HG02938 (cell line): Measurements from ENCODE around the gene MT1A.
"Not testable (repeated sequence)": the region's sequence is repeated elsewhere in the genome, so short reads cannot be mapped to it uniquely, and the experiment has no call there.

Experiments
- ATAC-seq: cut with Tn5 transposase; IDR thresholded peaks from one replicate; pipeline ENCODE4 v1.9.1; 2021; ENCODE audit warnings: mild to moderate bottlenecking, moderate library complexity; ENCODE audit not compliant: unreplicated experiment

The MT1A gene

DNA sequence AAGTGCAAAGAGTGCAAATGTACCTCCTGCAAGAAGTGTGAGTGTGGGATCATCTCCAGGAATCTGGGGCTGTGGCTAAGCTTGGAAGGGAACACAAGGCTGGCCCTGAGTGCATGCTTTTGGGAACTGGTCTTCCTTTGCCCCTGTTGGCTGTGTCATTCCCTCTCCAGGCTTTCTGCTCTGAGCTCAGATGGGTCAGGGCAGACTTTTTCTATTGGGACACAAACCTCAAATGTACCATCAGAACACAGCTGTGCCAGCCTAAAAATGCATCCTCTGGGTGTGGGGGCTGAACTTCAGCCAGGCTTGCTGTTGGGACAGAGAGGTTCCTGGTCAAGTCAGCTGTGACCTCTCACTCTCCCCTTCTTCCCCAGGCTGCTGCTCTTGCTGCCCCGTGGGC is 14.1 kb downstream of the MT1A start:
- ATAC-seq, result no peak

DNA sequence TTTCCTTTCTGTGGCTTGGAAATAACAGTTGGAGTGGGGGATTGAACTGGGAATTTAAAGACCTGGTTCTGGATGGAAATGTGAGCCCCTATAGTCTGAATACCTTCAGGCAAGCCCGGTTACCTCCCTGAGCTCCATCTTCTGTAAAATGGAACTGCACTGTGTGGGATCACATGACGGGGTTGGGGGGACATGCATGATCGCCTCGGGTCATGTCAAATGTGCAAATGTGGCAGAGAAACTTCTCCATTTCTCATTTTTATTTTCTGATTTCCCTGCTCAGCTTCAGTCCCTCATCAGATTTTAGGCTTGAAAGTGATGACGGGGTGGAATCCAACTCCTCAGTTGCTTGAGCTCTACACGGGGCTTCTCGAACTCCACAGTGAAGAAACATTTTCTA is 14.8 kb downstream of the MT1A start:
- ATAC-seq, result no peak

DNA sequence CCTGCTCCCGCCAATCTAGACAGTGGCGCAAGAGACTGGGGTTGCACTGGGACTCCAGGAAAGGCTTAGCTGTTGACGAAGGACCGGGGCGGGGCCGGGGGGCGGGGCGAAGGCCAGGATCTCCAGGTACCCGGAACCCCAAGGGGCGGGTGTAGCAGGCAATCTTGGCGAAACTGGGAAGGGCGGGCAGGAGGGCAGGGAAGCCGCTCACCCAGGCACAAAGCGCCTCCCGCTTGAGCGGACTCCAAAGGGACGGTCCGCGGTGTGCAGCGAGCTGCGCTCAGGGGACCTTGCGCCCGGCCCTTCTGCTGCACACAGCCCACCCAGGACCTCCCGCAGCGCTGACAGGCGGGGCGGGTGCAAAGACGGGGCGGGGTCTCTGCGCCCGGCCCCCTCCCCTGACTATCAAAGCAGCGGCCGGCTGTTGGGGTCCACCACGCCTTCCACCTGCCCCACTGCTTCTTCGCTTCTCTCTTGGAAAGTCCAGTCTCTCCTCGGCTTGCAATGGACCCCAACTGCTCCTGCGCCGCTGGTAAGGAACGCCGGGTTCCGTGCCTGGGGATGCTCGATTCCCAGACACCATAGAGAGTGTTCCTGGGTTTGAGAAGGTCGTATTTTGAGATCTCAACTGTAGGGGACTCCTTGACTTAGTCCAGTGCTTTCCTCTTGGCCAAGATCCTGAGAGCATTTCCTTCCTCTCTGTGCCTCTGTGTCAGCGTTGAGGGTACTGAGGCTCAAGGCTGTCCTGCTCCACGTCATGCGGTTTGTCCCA is 19.3 kb downstream of the MT1A start, which contains the start of gene MT1F:
Gene MT1F, plus strand, starts transcription at position 405 of the 772 bp plus-strand sequence. Its CDS starts 100 bp downstream, at position 505.
- no peak for ATAC-seq

DNA sequence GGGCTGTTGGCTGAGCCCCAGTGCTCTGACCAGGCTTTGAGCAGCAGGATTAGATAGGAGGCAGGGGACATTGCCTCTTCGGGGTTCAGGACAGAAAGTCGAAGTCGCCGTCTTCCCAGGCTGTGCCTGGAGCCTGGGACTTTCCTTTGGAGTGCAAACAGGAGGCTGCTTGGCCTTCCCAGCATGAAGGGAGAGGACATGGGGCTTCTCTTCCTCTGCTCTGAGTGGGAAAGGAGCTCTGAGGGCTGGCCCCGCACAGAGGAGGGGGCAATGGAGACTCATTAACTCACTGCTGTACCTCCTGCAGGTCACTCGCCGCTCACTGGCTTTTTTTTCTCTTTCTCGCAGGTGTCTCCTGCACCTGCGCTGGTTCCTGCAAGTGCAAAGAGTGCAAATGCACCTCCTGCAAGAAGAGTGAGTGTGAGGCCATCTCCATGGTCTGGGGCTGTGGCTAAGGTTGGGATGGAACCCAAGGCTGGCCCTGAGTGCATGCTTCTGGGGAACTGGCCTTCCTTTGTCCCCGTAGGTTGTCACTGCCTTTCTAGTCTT is 19.9 kb downstream of the MT1A start:
- ATAC-seq, result no peak

DNA sequence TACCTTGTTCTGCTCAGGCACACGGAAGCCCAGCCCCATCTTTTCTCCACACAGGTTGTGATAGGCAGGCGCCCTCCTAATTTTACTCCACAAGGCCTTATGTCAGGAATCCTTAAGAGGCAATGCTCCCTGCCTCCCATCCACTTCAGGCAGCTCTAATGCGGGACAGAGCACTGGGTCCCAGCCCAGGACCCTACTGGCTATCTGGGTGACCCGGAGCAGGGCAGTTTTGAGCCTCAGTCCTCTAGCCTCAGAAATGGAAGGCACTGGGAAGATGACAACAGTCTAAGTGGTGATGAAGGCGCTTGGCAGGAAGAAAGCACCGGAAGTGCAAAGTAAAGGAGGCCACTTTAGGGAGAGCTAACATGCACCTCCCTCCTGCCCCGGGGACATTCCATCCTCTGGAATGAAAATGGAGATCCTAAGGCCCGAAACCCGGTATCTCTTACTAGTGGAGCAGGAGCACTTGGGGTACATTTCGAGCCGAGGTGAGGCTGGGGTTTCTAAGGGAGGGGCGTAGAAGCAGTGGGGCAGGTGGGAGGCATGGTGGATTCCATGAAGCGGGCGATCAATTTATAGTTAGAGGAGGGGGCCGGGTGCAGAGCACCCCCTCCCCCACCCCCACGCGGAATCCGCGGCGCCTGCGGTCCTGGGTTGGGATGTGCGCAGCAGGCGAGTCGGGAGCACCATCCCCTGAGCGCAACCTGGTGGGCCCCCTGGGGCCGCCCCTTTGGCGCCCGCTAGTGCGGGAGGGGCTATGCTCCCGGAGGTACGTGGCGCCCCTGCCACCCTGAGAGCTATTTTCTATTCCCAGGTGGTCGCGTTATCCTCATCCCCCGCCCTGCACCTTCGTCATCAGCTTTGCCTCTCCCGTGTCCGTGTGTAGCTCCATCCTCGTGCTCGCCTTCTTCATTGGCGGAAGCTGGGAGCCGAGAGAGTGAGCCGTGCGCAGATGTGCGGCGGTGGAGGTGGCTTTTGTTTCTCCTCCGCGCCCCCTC is 24.2 kb downstream of the MT1A start:
- ATAC-seq, result no peak

DNA sequence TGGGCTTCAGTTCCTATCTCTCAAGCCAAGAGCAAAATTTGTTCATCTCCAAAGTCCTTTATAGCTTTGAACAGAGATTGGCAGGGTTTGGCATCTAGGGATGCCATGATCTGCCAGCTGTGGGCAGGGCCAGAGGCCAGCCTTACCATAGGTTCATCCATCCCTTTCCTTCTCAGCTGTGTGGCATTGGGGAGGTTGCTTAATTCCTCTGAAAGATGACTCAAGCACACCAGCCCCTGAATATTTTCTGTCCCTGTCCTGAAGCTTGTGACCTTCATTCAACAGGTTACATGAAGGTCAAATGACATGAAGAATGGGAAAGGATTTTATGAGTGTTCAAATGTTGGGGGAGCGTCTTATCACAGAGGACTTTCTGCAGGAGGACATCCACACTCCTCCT is 26.0 kb downstream of the MT1A start:
- no peak for ATAC-seq

DNA sequence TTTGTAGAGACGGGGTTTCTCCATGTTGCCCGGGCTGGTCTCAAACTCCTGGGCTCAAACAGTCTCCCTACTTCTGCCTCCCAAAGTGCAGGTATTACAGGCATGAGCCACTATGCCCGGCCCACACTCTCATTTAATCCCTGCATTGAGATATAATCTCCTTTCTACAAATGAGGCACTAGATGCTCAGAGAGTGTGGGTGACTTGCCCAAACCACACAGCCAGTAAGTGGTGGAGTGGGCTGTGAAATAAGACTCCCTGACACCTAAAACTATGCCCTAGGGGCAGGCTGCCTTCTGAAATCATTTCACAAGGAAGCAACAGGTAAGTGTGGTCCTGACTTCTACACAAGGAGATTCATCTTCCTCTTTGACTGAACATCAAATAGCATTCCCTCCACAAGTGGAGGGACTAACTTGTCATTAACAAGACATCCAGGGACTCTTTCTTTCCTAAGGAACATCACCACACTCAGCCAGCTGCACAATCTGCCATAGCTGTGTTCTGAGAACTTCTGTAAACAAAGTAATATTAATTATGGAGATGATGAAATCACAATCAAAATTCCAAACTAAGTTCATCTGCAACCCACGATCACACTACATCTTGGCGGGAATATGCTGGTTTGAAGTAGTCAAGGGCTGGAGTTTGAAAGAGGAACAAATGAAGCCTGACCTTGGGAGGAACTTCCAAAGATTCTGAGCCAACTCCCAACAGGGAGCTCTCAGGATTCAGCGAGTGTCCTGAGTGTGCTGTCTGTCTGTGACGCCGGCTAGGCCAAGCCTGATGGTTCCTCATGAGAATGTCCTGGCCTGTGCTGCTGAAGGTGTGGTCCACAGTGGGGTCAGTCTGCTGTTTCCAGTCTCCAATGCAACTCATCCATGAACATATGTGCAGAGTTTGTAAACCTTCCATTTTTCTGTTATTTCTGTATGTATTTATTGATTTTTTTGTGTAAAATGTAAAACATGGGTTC is 27.1 kb downstream of the MT1A start:
- not testable (repeated sequence) for ATAC-seq

DNA sequence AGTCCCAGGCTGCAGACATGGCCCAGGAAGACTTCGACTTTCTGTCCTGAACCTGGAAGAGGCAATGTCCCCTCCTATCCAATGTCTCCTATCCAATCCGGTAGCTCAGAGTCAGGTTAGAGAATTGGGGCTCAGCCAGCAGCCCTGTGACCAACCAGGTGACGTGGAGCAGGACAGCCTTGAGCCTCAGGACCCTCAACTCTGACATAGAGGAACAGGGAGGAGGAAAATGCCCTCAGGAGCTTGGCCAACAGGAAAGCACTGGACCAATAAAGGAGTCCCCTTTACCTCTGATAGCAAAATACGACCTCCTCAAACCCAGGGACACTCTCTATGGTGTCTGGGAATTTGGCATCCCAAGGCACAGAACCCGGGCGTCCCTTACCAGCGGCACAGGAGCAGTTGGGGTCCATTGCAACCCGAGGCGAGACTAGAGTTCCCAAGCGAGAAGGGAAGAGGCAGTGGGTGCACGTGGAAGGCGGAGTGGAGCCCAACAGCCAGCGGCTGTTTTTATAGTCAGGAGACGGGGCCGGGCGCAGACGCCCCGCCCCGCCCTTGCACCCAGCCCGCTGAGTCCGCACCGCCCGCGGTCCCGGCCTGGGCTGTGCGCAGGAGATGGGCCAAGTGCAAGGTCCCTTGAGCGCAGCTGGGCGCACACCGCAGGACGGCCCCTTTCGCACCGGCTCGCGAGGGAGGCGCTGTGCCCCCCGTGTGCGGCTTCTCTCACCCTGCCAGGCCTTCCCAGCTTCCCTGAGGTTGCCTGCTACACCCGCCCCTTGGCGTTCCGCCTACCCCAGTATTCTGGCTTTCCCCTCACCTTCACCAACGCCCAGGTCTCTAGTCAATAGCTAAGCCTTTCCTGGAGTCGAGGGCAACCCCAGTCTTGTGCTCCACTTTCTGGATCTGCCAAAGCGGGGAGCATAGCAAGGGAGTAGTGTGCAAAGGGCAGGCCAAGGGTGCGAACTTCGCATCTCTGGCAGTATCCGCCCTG is 29.4 kb downstream of the MT1A start, which contains the start of gene MT1G:
Gene MT1G, minus strand, starts transcription at position 485 of the 991 bp plus-strand sequence. Its CDS starts 72 bp downstream, at position 413.
- ATAC-seq, result no peak

DNA sequence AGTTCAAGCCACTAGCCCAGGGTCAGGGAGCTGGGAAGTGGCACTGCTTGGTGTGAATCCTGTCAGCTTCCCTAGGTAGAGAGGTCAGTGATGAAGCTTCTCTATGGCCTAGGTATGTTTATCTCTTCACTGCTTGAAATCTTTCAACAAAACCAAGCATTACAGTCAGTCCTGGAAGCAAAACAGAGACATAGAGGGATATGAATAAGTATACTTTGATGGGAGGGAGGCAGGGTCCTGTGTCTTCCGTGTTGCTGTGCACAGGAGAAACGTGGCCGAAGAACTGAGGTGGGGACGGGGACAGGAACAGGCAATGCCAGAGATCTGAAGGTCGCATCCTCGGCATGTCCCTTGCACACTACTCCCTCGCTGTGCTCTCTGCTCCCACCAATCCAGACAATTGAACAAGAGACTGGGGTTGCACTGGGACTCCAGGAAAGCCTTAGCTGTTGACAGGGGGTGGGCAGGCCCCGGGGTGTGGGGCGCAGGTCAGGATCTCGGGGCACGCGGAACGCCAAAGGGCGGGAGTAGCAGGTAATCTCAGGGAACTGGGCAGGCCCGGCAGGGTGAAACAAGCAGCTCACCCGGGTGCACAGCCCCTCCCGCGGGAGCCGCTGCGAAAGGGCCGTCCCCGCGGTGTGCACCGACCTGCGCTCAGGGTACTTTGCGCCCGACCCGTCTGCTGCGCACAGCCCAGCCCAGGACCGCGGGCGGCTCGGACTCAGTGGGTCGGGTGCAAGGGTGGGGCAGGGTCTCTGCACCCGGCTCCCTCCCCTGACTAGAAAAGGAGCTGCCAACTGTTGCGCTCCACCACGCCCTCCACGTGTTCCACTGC is 30.8 kb downstream of the MT1A start, which contains the start of gene MT1H:
Gene MT1H, plus strand, starts transcription at position 810 of the 835 bp plus-strand sequence. CDS start 71 bp downstream, outside the sequence.
- ATAC-seq, result no peak

DNA sequence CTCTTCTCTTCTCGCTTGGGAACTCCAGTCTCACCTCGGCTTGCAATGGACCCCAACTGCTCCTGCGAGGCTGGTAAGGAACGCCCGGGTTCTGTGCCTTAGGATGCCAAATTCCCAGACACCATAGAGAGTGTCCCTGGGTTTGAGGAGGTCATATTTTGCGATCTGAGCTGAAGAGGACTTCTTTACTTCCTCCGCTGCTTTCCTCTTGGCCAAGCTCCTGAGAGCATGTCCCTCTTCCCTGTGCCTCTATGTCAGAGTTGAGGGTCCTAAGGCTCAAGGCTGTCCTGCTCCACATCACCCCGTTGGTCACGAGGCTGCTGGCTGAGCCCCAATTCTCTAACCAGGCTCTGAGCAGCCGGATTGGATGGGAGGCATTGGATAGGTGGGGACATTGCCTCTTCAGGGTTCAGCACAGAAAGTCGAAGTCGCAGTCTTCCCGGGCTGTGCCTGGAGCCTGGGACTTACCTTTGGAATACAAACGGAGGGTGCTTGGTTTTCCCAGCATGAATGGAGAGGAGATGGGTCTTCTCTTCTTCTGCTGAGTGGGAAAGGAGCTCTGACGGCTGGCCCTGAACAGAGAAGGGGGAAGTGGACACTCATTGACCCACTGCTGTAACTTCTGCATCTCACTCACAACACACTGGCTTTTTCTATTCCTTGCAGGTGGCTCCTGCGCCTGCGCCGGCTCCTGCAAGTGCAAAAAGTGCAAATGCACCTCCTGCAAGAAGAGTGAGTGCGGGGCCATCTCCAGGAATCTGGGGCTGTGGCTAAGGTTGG is 31.6 kb downstream of the MT1A start:
- no peak for ATAC-seq

DNA sequence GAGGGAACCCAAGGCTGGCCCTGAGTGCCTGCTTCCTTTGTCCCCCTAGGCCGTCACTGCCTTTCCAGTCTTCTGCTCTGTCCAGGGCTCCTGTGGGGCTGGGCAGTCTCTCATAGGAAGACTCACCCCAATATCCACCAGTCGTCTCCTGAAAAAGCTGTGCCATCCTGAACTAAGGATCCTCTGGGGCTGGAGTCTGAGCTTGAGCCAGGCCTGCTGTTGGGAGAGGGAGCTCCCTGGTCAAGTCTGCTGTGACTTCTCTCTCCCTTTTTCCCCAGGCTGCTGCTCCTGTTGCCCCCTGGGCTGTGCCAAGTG is 32.1 kb downstream of the MT1A start:
- ATAC-seq, result no peak

DNA sequence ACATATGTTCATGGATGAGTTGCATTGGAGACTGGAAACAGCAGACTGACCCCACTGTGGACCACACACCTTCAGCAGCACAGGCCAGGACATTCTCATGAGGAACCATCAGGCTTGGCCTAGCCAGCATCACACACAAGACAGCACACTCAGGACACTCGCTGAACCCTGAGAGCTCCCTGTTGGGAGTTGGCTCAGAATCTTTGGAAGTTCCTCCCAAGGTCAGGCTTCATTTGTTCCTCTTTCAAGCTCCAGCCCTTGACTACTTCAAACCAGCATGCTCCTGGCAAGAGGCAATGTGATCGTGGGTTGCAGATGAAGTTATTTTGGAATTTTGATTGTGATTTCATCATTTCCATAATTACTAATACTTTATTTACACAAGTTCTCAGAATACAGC is 33.2 kb downstream of the MT1A start:
- not testable (repeated sequence) for ATAC-seq

DNA sequence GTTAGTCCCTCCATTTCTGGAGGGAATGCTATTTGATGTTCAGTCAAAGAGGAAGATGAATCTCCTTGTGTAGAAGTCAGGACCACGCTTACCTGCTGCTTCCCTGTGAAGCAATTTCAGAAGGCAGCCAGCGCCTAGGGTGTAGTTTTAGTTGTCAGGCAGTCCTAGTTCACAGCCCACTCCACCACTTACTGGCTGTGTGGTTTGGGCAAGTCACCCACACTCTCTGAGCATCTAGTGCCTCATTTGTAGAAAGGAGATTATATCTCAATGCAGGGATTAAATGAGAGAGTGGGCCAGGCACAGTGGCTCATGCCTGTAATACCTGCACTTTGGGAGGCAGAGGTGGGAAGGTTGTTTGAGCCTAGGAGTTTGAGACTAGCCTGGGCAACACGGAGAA is 33.7 kb downstream of the MT1A start:
- ATAC-seq, result not testable (repeated sequence)

DNA sequence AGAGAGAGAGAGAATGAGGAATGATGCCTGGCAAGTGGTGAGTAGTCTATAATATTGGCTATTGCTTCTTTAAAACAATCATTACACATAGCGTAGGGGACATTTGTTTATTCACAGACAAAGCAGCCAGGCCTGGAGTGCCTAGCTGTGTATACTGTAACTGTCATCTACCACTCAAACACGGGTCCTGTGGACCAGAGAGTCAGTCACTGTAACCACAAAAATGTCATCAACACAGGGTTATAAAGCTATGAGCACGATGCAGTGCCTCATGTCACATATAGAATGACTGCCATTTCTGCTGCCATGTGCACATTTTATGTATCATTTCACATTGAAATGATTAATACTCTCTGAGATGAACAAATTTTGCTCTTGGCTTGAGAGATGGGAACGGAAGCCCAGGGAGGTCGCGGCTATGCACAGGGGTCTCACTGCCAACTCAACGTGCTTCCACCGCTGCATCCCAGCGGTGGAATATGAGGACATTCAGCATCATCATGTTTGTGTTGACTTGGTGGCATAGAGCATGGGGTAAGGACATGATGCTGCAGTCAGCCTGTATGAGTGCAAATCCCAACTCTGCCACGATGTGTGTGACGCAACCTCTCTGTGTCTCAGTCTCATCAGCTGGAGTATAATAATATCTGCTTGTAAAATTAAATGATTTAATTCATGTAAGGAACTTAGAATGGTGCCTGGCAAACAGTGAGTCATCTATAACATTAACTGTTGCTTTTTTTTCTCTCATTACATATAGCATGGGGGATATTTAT is 34.5 kb downstream of the MT1A start:
- ATAC-seq, result no peak

DNA sequence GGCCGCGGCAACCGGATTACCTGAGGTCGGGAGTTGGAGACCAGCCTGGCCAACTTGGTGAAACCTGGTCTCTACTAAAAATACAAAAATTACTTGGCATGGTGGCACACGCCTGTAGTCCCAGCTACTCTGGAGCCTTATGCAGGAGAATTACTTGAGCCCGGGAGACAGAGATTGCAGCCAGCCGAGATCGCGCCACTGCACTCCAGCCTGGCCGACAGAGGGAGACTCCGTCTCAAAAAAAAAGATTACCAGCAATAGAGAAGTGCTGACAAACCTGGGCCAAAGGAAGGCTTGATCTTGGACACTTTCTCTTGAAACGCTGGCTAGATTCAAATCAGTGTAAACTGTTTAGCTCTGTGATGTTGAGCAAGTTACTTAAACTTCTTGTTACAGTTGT is 35.5 kb downstream of the MT1A start:
- ATAC-seq, result no peak

DNA sequence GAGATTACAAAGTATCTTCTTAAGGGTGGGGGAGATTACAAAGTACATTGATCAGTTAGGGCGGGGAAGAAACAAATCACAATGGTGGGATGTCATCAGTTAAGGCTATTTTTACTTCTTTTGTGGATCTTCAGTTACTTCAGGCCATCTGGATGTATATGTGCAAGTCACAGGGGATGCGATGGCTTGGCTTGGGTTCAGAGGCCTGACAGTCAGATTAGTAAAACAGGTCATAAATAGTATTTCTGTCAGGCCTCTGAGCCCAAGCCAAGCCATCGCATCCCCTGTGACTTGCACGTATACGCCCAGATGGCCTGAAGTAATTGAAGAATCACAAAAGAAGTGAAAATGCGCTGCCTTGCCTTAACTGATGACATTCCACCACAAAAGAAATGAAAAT is 36.1 kb downstream of the MT1A start:
- not testable (repeated sequence) for ATAC-seq
